Left cardiac atrium (tissue), 4 donors: Measurements from ENCODE around the gene PDGFA. TPM values are rescaled to one million over a fixed set of nuclear protein-coding genes. Genes with fewer than 3 reads are reported as not detected.

Experiments used
- ATAC-seq, 2 donors: fragments of 200-7000 bp; cut with Tn5 transposase; one replicate each; pipeline ENCODE4 v1.9.1; 2020; ENCODE audit warnings: mild to moderate bottlenecking in 2 of 2, moderate library complexity in 2 of 2
- DNase-seq: peaks from one replicate; pipeline ENCODE4 v3.0.0-alpha.2; 2020
- intact Hi-C, 2 donors: fragments of 100-400 bp; cut with DNase I; formaldehyde crosslinking; loops; one replicate each; pipeline versions ENCODE4 v1.14.1 to v1.15.1; 2022 to 2023
- total RNA-seq, 2 donors: library from RNA; stranded (reverse); fragmentation: NEBNext Ultra II Directional; extraction: Animal tissue kit (Norgen Biotek cat#: 25700); gene quantifications; one replicate each; pipeline ENCODE4 v1.2.1, GENCODE V29; 2021
- donor health status: DM: no; HTN: yes; CAD: no.
- donor health status: DM: no; HTN: yes; CAD: no; lungs with severe emphysema.
- donor health status: DM: yes; HTN: yes; CAD: no.
- donor health status: Dilated cardiomyopathy.

The PDGFA gene
- total RNA-seq, 2 donors from 2014 or later = 27.5 to 33.9 TPM

- intact Hi-C loops = loop anchor here in 1 of 2 donors (10.0 kb wide), 1 partner anchor 176 kb away; no protein-coding TSS in a partner anchor
- ATAC-seq (no peak), DNase-seq (peak; percentile 16)
Measured at GRCh38 chr7:510782-511281, 8.8 kb downstream of the PDGFA start.

DNA sequence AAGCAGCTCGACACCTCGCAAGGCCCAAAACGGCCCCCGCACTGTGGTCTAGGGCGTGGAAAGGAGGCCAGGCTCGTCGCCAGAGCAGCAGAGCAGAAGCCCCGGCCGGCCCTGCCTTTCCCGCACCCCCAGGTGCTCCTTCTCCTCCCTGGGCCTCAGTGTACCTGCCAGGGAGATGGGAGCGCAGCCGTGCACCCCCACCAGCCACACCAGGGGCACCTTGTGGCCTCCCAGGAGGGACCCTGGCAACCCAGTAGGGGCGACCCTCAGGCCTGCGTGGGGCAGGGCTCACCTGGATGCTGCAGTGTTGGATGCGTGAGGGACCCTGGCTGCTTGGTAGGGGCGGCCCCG is 9.5 kb downstream of the PDGFA start:
- ATAC-seq = no peak
- no peak for DNase-seq
- intact Hi-C loops = loop anchor here in 1 of 2 donors (10.0 kb wide), 1 partner anchor 175 kb away; no protein-coding TSS in a partner anchor

DNA sequence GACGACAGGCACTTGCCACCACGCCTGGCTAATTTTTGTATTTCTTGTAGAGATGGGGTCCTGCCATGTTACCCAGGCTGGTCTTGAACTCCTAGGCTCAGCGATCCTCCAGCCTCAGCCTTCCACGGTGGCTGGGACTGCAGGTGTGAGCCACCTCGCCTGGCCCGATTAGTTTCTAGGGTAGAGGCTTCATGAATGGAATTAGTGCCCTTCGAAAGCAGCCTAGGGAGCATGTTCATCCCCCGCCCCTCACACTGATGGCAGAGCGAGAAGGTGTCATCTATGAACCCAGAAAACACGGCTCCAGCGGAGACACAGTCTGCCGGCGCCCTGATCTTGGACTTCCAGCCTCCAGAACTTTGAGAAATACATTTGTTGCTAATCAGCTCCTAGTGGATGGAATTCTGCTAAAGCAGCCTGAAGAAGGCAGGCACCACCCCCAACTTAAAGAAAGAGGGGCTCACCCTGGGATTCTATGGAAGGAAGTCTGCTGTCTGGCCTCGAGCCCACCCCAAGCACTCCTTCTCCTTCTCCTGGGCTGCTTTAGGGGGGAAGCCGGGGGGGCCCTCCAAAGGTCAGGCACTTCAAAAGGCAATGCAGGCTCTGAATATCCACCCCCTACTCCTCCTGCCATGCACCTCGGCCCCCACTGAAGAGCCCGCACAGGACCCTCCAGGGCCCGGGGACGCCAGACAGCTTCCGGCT is 10.1 kb downstream of the PDGFA start:
- DNase-seq (no peak), ATAC-seq (no peak)
- intact Hi-C loops = loop anchor here in 1 of 2 donors (10.0 kb wide), 1 partner anchor 175 kb away; no protein-coding TSS in a partner anchor

- ATAC-seq (no peak), DNase-seq (peak; percentile 15)
- intact Hi-C loops = no loop called here
Measured at GRCh38 chr7:508461-509170, 11.0 kb downstream of the PDGFA start.

- DNase-seq = peak; percentile 21
- ATAC-seq = no peak
- intact Hi-C loops = no loop called here
Measured at GRCh38 chr7:507623-508300, 11.9 kb downstream of the PDGFA start.

DNA sequence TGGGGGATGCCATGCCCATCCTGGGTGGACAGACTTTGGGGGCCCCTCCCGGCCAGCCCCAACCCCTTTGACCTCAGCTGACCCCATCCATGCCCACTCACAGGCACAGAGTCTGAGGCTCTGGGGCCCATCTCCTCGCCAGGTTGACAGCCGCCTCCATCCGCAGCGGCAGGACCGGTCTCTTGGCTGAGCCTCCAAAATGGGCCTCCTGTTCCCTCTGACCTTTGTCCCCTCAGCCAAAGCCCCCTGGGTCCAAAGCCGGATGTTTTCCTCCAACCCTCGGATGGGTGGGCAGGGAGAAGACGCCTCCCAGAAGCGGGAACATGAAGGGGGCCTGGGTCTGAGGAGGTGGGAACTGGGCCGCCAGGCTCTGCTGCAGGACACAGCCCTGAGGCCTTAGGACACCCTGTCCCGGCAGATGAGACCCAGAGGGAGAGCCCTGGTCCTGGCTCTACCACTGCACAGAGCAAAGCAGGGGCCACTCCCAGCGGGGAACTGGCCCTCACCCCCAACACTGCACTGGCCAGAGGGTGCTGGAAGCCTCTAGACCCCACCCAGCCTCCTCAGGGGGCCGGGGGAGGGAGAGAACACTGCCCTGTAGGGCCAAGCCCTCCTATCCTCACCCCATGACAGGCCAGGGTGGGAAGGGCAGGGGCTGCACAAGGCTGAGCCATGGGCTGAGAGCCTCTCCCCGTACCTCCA is 12.6 kb downstream of the PDGFA start:
- DNase-seq (no peak), ATAC-seq (no peak)
- intact Hi-C loops = no loop called here

- intact Hi-C loops = no loop called here
- no peak for ATAC-seq
- peak; percentile 20 for DNase-seq
Measured at GRCh38 chr7:506391-506831, 13.2 kb downstream of the PDGFA start.

DNA sequence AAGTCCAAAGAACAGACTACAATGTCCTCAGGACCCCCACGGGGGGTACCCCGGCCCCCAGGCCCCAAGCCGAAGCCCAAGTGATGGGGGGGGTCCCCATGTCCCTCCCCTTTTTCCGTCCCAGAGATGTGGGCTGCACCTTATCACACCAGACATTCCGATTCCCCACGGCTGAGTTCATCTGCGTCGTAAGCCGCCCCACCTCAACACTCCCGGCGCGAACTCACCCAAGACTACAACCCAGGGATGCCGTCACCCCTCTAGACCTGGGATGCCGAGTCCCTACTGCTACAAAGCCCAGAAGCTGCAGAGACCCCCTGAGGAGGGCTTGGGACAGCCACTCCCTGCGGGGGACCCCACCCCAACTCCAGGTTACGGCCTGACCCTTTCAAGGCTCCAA is 14.5 kb downstream of the PDGFA start:
- DNase-seq (peak; percentile 18), ATAC-seq (peak in 1 of 2 donors; percentile 36)
- intact Hi-C loops = no loop called here

DNA sequence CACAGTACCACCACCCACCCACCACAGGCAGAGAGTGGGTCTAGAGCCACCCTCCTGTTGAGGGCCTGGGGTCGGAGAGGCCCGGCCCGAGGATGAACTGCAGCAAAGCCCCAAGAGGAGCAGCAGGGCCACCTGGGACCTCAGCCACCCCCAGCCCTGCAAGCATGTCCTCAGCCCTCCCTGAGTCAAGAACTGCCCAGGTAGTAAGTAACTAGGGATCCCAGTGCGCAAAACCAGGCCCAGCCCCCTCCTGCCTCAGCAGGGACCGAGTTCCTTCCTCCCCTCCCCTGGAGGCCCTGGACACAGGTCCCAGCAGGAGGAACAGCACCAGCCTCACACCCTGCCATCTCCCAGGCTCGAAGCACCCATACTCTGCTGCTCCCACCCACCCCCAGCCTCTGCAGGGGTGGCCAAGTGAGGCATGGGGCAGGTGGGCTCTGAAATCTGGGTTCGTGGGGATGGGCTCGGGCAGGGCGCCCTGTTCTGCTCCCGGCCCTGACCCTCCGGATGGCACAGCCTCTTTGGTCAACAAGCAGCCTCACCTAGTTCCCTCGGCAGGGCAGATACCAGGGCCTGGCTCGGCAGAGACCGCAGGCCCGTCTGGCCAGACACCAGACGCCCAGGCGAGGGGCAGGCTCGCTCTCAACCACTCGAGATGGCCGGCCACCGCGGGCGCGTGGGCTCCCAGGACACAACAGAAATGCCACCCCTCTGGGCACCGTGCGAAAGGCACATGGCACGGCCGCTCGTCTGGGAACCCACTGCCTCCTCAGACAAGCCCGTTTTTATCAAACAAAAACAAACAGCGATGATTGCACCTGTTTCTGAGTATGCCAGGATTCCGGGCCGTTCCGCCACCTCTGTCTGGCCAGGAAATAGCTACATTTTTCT is 15.2 kb downstream of the PDGFA start:
- intact Hi-C loops = no loop called here
- DNase-seq (peak; percentile 20), ATAC-seq (peak in 1 of 2 donors; percentile 13)

- DNase-seq = peak; percentile 63
- peak; percentile 65 to 84 for ATAC-seq
- intact Hi-C loops = no loop called here
Measured at GRCh38 chr7:503575-504111, 16.0 kb downstream of the PDGFA start.

DNA sequence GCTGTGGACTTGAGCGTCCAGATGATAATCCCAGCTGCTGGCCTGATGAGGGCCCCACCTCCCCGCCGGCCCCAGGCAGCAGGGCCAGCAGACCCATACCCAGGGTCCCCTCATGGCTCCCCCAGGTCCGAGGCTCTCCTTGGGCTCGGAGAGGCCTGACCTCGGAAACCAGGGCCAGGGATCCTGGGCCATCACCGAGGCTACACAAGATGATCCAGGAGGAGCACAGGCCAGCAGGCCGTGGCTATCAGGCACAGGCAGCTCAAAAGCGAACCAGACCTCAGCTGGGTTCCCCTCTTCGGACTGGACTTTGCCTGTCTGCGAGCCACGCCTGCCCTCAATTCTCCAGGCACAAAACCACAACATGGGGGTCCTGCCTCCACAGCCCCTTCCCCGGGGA is 17.4 kb downstream of the PDGFA start:
- intact Hi-C loops = no loop called here
- DNase-seq = peak; percentile 13
- ATAC-seq = no peak

DNA sequence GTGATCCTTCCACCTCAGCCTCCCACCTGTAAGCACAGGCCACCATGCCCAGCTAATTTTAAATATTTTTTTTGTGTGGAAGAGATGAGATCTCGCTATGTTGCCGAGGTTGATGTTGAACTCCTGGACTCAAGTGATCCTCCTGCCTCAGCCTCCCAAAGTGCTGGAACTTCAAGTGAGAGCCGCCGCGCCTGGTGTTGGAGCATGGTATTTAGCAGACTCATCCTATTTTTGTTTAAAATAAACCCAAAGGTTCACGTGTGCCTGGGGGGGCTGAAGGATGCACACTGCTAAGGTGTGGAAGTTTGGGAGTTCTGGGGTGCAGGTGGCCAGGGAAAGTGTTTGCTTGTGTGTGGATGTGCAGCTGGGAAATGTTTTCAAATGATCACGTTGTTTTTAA is 18.1 kb downstream of the PDGFA start:
- ATAC-seq (no peak), DNase-seq (no peak)
- intact Hi-C loops = no loop called here

DNA sequence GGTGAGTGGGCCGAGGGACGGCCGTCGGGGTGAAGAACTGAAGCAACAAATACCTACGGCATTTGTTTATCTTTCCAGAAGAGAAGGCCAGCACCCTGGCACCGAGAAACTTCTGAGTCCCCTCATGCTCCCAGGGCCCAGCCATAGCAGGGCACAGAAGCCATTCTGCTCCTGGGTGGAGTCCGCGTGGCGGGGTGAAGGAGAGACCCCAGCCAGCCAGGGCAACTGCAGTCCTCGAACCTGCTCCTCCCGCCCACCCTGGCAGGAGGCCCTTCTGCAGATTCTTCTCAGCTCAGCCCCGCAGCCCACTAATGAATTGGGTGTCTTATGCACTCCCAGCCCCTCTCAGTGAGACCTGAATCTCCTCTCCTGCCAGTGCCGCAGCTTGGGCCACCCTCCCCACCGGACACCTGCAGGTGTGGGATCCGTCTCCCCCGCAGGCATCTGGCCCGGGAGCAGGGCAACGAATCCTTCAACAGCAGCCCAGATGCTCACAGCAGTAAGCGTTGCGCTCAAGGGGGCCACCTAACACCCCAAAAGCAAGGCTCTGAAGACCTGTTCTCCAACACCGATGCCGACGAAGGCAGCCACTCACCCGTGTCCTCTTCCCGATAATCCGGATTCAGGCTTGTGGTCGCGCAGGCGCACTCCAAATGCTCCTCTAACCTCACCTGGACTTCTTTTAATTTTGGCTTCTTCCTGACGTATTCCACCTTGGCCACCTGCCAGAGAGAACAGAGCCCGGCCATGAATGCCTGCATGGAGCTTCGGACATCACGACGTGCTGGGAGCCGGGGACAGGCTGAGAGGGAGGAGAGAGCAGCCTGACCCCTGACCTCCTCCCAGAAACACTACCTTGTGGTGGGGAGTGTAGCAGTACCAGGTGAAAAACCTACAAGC is 18.9 kb downstream of the PDGFA start:
- ATAC-seq (no peak), DNase-seq (peak; percentile 21)
- intact Hi-C loops = no loop called here

- peak; percentile 18 for DNase-seq
- intact Hi-C loops = no loop called here
- no peak for ATAC-seq
Measured at GRCh38 chr7:499853-500485, 19.7 kb downstream of the PDGFA start.

GRCh38 chr7:498678-499641 is 20.7 kb downstream of the PDGFA start:
- intact Hi-C loops = no loop called here
- ATAC-seq = peak in 1 of 2 donors; percentile 23
- peak; percentile 47 for DNase-seq
